ENCODE measurements around the gene YIPF1.
A peak's percentile ranks its signal among the peaks of the same experiment; 100 is the strongest.

The YIPF1 gene

DNA sequence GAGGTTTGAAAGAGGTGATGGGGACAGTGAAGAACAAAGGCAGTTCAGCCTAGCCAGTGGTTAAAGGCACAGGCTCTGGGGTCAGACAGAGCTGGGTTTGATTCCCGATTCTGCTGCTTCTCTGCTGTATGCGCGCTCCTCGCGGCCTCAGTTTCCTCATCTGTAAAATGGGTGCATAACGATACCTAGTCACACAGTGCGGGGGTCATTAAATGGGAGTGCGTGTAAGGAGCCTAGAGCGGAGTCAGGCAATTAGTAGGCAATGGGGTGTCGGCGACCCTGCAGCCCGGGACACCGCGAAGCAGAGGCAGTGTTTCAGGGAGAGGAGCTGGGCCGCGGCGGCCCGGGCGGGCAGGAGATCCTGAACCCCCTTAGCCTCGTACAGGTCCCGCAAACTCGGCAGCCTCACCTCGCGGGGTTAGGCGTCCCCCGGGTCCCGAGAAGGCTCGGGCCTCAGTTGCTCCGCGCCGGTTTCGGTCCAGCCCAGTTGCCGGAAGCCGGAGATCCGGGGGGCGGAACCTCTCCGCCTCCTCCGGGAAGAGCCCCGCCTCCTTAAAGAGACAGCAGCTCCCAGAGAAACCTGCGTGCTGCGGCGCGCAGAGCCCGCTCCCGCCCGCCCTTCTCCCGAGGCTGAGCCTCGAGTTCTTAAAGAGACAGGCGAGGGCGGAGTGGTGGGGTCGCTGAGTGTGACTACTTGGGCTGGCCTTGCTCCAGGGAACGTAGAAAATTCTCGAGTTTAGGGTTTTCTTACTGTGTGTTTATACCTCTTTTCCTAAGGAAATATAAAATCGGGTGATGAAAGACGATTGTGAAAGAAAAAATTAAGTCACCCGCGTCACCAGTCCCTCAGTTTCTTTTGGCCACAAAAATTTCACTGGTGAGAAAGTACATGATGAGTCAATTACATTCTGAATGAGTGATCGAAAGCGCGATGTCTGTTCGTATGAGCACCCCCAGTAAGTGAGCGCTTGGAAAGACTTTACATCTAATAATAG, at the start of gene YIPF1:
Gene YIPF1, minus strand, starts transcription at position 494 of the 995 bp plus-strand sequence. CDS start 860 bp downstream, outside the sequence.
- DNase-seq = peak; percentile 92

DNA sequence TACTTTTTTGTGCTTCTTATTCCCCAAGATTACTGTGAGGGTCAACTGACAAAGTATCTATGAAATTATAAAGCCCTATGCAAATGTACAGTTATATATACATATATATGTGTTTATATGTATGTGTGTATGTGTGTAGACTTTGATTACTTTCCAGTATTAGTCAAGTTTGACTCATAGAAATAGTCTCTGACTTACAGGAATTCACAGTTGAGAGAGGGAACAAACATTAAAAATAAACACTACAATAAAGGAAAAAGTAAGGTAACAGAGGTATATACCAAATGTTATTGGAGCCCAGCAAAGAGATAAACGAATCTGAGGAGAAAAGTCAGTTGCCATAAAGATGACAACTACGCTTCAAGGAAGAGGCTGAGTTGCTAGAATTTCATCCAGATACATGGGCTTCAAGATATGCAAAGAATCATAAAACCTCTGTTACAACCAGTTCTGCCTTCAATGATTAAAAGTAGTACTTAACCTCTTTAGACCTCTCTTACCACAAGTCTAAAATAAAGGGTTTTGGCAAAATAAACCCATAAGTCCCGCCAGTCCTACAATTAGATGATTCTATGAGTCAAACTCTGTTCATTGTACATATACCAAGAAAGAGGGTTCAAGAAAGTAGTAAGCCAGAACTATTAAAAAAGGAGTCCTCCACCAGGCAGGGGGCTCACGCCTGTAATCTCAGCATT, 48.7 kb upstream of the YIPF1 start:
- no peak for DNase-seq

DNA sequence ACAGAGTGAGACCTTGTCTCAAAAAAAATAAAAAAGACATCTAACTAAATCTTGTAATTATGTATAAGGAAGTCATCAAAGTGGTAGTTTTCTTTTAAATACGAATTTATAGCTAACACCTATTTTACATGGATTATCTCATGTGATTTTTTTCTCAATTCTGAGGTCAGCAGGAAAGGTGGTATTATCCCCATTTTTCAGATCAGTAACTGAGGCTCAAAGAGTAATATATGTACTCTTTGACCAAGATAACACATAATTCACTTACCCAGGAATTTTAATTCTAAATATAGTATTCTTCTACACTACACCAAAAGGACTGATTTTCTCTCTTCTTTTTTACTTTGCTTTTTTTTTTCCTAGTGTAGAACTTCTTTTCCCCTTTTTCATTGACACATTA, 46.8 kb upstream of the YIPF1 start:
- no peak for DNase-seq

DNA sequence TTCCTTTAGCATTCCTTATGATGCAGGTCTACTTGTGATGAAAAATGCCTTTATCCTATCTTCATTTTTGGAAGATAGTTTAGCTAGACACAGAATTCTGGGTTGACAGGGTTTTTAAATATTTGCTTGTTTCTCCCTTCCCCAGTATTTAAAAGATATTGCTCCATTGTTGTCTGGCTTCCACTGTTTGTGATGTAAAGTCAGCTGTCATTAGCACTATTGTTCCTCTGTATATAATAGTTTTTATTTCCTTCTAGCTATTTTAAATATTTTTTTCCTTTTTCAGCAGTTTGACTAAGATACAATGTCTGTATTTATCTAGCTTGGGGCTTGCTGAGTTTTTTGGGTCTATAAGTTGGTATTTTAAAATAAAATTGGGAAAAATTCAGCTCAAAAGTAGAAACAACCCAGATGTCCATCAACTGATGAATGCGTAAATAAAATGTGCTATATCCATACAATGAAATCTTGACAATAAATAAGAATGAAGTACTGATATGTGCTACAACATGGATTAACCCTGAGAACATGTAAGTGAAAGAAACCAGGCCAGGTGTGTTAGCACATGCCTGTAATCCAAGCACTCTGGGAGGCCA, 44.7 kb upstream of the YIPF1 start:
- DNase-seq = no peak

DNA sequence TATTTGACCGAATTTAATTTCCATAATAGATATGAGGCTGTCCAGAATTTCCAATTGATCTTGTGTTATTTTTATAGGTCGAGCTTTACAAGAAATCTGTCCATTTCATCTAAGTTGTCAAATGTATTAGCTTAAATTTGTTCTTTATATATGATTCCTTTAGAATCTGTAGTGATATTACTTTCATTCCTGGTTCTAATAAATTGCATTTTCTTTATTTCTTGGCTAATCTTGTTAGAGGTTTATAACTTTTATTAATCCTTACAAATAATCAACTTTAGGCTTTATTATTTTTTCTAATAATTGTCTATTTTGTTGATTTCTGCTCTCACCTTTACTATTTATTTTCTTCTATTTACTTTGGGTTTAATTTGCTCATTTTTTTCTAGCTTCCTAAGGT, 41.9 kb upstream of the YIPF1 start:
- DNase-seq = no peak

DNA sequence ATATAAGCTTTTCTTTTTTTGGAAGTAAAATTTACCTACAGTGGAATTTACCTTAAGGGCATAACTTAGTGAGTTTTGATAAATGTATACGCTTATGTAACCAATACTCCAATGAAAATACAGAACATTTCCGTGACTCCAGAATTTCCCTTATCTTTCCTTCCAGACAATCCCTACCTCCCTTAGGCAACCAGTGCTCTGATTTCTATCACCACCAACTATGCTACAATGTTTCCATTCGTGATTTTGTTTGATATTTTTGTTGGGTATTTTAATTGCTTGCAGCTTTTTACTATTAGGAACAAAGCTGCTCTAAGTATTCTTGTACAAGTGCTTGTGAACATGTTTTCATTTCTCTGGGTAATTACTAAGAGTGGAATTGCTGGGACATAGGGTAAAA, 41.3 kb upstream of the YIPF1 start:
- DNase-seq = no peak

DNA sequence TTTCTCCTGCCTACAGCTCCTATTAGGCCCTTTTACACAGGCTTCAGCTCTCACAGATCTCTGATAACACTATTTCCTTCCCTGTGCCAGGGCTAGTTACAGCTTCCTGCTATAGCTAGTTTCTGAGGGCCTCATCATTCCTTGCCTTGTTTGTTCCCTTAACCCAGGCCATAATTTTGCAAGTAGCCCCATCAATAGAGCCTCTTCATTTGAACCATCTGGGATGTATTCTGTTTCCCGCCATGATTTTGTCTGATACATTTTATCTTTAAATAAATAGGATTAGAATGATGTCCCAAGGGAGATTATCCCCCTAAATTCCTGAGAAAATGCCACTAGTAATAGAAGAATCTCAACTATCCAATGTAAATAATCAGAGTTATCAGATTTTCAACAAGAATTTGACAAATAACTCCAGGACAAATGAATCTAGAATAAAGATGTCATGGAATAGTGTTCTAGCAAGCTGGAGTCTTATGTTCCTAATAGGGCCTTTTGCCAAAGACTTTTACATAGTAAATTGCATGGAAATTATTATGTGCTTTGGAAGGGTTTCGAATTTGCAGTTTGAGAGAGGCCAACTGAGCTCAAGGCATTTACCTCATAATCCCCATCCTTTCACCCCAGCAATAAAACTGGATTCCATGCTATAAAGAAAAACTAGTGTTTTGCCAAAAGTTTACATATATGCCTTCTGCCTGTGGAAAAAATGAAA, 39.8 kb upstream of the YIPF1 start:
- DNase-seq = no peak

DNA sequence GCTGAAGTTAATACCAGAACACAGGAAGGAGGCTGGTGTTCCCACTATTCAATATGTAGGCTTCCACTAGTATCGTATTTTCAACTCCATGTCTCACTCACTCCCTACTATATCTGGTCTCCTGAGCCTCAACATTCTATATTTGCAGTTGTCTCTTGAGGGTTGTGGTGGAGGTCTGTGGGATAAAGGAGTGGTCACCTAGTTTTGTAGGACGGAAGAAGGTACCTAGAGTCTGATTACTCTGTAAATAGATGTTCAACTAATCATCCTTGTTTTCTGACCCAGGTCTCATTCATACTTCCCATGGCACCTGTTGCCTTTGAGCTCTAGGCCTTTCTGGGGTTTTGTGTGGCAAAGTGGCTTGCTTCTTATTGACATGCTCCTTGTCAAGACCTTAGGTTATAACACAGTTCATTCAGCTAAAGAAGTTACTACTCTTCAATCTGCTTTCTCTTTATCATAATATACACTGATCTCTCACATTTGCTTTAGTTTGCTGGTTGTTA, 37.8 kb upstream of the YIPF1 start:
- DNase-seq = no peak

DNA sequence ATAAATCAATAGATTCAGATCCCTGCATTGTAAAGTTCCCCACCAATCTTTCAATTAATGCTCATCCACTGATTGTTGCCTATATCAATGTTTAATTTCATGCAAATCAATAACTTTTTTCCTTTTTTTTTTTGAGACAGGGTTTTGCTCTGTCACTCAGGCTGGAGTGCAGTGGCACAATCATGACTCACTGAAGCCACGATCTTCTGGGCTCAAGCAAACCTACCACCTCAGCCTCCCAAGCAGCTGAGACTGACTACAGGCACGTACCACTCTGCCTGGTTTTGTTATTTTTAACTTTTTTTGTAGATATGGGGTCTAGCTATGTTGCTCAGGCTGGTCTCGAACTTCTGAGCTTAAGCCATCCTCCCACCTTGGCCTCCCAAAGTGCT, 30.1 kb upstream of the YIPF1 start:
- no peak for DNase-seq

DNA sequence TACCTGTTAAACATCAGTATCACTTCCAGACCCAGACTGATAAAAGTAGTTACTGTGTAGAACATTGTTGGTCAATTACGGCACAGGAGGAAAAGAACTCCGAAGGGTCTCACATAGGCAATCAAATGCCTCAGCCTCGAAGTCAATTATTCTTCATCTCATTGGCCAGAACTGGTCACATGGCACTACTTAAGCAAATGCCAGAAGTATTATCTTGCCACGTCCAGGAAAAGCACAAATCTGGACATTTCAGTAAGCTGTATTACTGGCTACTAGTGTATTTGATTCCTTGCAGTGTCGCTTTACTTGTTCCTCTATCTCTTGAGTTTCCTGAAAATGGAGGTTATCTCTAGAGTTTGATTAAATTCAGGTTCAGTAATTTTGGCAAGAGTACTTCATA, 28.7 kb upstream of the YIPF1 start:
- DNase-seq = no peak

DNA sequence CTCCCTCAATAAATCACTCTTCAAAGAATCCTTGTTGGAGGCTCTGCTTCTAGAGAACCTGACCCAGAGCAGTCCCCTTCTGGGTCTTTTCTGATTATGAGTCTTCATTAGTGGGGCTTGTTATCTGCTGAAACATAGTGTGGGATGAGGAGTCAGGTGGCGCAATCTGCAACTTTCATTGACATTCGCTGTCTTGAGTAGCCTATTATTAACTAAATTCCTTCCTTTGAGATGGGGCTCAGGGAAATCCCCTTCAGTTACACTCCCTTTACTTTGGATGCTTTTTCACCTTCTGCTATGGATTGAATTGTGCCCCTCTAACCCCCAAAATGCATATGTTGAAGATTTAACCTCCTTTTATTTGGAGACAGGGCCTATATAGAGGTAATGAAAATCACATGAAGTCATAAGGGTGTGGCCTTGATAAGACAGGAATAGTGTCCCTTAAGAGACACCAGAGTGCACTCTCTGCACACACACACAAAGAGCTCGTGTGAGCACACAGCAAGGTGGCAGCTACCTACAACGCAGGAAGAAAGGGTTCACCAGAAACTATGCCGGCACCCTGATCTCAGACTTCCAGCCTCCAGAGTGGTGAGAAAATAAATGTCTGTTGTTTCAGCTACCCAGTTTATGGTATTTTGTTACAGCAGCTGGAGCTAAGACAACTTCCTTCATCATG, 23.9 kb upstream of the YIPF1 start:
- no peak for DNase-seq

DNA sequence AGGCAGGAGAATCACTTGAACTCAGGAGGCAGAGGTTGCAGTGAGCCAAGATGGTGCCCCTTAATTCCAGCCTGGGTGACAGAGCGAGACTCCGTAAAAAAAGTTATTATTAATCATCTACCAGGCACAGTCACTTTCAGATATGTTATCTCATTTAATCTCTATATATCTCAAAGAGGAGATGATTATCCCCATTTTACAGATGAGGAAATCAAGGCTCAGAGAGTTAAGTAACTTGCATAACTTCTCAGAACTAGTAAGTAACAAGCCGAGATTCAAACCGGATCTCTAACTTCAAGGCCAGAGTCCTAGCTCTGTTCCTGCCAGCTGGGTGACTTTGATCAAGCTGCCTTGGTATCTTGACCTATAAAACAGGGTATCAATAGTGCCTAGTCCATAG, 21.8 kb upstream of the YIPF1 start:
- DNase-seq = no peak

DNA sequence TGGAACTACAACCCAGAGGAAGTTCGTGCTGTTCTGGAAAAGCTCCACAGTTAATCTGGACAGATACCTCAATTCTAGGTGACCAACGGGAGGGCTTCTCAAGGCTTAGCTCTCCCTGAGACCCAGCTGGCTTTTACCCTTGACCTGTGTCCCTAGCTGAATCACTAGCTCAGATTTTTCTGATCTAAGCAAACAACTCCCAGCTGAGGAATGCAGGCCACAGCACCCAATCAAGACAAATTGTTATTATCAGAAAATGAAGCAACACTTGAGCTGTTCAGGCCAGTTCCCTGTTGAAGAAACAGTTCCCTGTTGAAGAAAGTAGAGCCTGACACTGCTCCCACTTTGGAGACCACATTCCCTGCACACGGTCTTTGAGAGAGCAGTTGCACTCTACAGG, 20.3 kb upstream of the YIPF1 start:
- DNase-seq = no peak

DNA sequence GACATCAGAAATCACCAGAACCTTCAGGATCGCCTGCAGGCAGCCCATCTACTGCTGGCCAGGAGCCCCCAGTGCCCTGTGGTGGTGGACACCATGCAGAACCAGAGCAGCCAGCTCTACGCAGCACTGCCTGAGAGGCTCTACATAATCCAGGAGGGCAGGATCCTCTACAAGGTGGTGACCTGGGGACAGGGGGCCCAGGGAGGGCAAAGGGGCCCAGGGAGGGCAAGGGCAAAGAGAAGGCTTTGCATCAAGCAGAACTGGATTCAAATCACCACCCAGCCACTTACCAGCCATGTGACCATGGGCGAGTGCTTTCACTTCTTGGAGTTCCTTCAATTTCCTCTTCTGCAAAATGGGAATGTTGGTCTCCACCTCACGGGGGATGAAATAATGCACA, 16.5 kb upstream of the YIPF1 start:
- DNase-seq = no peak

DNA sequence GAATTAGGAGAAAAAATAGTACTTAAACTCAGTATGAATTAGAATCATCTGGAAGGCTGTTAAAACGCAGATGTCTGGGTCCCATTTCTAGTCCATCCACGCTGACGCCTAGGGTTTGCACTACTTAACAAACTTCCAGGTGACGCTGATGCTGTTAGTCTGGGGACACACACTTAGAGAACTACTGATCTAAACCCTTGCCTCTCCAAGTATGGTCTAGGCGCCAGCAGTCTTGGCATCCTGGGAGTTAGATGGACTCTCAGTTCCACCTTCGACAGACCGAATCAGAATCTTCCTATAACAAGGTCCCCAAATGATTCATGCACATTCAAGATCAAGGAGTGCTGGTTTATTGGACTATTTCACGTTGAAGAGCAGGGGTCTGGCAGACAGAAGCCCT, 15.9 kb upstream of the YIPF1 start:
- no peak for DNase-seq

DNA sequence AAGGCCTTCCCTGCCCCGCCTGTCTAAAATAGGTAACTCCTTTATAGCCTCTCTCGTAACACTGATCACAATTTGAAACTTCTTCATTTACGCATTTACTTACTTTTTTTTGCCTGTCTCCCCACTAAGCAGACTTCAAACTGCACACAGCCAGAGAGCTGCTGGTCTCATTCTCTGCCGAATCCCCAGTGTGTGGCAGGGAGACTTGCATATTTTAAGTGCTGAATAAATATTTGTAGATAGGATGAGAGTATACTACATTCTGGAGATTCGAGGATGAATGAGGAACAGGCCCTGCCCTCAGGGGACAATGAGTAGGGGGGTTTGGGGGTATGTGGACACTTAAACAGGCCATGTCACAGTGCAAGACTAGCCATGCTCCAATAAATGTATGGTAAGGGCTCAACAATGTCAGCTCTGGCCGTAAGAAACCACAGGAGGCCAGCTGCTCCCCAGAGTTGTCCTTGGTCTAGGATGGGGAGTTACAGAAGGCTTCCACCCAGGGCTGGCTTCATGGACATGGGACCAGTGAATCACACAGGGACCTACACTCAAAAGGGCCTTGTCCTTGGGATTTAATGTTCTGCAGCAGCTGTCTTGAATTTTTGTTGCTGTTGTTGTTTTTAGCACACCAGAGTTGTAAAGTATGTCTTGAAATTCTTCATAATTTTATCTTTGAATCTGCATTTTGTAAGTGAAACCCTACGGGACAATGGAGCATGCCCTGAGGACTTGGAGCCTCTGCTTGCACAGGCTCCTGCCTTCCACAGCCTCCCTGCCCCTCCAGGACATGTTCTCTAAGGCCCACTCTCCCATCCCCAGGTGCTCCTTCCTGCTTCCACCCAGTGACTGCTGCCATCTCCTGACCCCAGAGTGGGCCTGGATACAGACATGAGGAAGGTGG, 12.9 kb upstream of the YIPF1 start:
- DNase-seq = no peak

DNA sequence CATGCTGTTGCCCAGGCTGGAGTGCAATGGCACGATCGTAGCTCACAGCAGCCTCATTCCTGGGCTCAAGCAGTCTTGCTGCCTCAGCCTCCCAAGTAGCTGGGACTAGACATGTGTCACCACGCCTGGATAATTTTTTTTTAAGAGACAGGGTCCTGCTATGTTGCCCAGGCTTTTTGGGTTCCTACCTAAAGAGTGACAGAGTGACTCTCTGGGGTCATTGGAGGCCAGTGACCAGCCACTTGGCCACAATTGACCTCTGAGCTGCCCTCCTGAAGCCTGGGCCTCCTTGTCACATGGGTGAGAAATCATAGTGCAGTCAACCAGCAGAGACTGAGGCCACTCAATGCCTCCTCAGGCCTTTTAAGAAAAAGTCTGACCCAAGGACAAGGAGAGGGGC, 10.1 kb upstream of the YIPF1 start:
- DNase-seq = no peak

DNA sequence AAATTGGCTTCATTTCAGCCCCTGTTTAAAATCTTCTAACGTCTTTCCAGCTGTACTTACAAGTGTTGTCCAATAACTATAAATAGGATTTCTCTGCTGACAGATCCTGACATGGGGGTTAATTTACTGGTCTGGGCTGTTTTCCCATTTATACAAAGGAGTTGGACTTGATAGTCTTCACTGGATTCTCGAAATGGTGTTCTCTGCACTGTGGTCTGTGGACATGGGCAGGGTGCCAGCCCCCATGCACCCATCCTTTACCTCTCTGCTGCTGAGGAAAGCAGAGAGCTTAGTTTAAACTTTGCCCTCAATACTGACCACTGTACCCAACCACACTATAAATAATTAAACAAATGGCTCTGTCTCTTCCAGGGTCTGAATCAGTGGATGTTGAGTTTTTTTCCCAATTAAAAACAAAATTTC, 9.6 kb upstream of the YIPF1 start:
- no peak for DNase-seq

DNA sequence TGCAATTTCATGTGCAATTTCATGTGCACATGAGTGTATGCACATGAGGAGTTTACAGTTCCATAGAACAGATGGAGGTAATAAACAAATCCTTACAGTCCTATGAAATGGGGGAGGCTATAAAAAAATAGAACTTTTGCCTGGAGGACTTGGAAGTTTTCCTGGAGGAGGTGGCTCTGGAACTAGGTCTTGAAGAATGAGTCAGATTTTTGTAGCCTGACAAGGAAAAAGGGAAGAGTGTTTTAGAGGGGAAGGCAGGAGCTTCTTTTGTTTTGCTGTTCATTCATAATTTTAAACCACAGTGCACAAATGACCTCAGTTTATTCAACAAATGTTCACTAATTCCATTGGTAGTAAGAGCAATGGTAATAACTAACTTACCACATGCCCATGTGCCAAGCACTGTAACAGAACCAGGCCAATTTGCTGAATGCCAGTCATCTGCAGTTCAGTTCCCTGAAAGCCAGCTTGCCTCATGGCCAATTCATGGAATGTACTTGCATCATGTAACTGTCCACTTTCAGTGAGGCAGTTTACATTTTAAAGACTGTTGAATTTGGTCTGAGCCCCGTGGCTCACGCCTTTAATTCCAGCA, 7.1 kb upstream of the YIPF1 start:
- no peak for DNase-seq

DNA sequence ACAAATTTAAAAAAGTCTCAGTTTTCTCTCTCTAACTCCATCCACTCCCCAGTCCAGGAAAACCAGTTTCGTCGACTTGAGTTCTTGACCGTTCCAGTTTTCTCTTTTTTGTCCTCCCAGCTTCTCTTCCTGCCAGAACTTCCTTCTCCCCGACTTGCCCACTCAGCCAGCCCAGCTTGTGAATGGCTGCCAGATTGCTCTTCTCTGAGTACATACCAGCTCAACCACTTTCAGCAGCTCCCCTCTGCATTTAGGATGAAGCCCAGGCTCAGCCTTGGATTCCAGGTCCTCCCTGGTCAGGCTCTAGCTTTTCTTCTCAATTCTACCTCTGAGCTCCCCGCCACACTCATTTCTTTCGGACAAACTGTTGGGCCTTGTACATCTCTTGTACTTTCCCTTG, 5.8 kb upstream of the YIPF1 start:
- no peak for DNase-seq

DNA sequence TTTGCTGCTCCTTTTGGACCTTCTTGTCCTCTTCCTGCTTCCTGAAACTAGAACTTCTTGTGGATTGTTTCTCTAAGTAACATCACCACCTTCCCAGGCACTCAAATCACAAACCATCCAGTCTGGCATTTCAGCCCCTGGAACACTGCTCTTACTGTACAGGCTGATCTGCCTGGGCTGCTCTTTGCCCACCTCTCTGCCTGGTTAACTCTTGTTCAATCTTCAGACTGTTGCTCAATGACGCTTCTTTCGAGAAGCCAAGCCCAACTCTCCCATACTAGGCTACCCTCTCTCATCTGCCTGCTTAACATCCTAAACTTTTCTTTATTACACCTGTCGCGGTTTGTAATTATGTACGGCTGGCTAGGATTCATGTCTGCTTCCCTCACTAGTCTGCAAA, 5.0 kb upstream of the YIPF1 start:
- no peak for DNase-seq
